ENCODE results near the gene NEK8.

Gene NEK8

GRCh38 chr17:28728364-28729200 is at the start of gene NEK8:
Gene NEK8 (plus strand): TSS chr17:28728788. CDS start chr17:28728814, 26 bp downstream.
- Mint-ChIP-seq H3K27ac (peak within 1 kb of the TSS; percentile 97), H3K4me3 (peak within 1 kb of the TSS; percentile 98 to 99), H3K27me3 (no peaks in the 10 kb centered on the region), H3K4me1 (peaks cover 43 to 76% of the 10 kb centered on the region in 2 donors), H3K36me3 (peaks cover 20 to 32% of the 10 kb centered on the region in 2 donors), H3K9me3 (peaks cover 0 to 2% of the 10 kb centered on the region in 2 donors)
- ATAC-seq (replicated peaks) (peak; percentile 48 to 55), DNase-seq (peak; percentile 97)

- H3K4me3 Mint-ChIP-seq = no peak overlapping the region
- no peak for DNase-seq
- peaks cover 47 to 57% of the 10 kb centered on the region in 2 donors for H3K36me3 Mint-ChIP-seq
- H3K4me1 Mint-ChIP-seq = no peaks in the 10 kb centered on the region
- no peaks in the 10 kb centered on the region for H3K27me3 Mint-ChIP-seq
- no peaks in the 10 kb centered on the region for H3K9me3 Mint-ChIP-seq
- no peak overlapping the region for H3K27ac Mint-ChIP-seq
- ATAC-seq (replicated peaks) = no peak
Observed at GRCh38 chr17:28682655-28683054, 45.9 kb upstream of the NEK8 start.

DNA sequence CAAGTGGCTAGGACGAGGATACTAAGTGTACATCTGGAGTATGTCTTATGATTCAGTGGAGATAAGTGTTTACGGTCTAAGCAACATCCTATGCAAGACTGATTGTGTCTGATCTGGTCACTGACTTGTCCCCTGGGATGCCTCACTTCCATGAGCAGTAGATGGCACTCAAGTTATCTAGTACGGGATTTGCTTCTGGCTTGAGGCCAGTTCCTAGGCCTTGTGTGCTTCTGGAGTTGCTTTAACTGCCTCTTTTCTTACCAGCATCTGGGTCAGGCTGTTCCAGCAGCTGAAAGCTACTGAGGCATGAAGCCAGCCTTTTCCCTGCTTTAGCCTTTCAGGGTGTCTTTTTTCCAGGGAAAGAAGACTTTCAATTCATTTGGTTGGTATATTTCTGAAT is 43.6 kb upstream of the NEK8 start:
- ATAC-seq (replicated peaks) (no peak), DNase-seq (no peak)
- Mint-ChIP-seq H3K27ac (no peak overlapping the region), H3K9me3 (no peaks in the 10 kb centered on the region), H3K4me1 (no peaks in the 10 kb centered on the region), H3K4me3 (no peak overlapping the region), H3K27me3 (no peaks in the 10 kb centered on the region), H3K36me3 (peaks cover 55 to 70% of the 10 kb centered on the region in 2 donors)

DNA sequence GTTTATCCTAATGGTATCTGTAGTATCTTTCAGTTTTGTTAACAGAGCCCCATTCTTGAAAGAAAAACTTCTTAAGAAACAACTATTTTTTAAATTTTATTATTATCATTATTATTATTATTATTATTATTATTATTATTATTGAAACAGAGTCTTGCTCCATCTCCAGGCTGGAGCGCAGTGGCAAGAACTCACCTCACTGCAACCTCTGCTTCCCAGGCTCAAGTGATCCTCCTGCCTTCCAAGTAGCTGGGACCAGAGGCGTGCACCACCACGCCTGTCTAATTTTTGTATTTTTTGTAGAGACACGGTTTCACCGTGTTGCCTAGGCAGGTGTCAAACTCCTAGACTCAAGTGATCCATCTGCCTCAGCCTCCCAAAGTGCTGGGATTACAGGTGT is 43.2 kb upstream of the NEK8 start:
- Mint-ChIP-seq H3K9me3 (no peaks in the 10 kb centered on the region), H3K27me3 (no peaks in the 10 kb centered on the region), H3K36me3 (peaks cover 58 to 74% of the 10 kb centered on the region in 2 donors), H3K27ac (no peak overlapping the region), H3K4me1 (no peaks in the 10 kb centered on the region), H3K4me3 (no peak overlapping the region)
- DNase-seq (no peak), ATAC-seq (replicated peaks) (no peak)

DNA sequence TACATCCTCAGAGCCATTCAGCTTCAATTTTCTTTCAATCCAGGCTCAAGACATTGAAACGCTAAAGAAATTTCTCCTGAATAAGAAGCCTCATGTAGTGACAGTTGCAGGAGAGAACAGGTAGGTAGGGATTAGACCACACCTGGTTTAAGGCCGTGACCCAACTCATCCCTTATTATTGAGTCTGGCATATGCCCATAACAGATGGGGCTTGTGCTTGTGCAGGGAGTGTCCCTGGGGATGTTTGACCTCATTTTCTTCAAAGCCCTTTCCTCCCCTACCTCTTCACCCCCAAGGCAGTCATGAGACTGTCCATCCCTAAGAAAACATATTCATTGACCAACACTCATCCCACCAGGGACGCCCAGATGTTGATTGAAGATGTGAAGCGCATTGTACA is 42.3 kb upstream of the NEK8 start:
- Mint-ChIP-seq H3K9me3 (no peaks in the 10 kb centered on the region), H3K4me1 (no peaks in the 10 kb centered on the region), H3K27me3 (no peaks in the 10 kb centered on the region), H3K36me3 (peaks cover 62 to 69% of the 10 kb centered on the region in 2 donors), H3K4me3 (no peak overlapping the region), H3K27ac (no peak overlapping the region)
- ATAC-seq (replicated peaks) = no peak
- DNase-seq = no peak

- Mint-ChIP-seq H3K9me3 (no peaks in the 10 kb centered on the region), H3K27me3 (no peaks in the 10 kb centered on the region), H3K4me1 (no peaks in the 10 kb centered on the region), H3K4me3 (no peak overlapping the region), H3K36me3 (peaks cover 60 to 64% of the 10 kb centered on the region in 2 donors), H3K27ac (no peak overlapping the region)
- DNase-seq (no peak), ATAC-seq (replicated peaks) (no peak)
Observed at GRCh38 chr17:28688481-28688880, 40.1 kb upstream of the NEK8 start.

DNA sequence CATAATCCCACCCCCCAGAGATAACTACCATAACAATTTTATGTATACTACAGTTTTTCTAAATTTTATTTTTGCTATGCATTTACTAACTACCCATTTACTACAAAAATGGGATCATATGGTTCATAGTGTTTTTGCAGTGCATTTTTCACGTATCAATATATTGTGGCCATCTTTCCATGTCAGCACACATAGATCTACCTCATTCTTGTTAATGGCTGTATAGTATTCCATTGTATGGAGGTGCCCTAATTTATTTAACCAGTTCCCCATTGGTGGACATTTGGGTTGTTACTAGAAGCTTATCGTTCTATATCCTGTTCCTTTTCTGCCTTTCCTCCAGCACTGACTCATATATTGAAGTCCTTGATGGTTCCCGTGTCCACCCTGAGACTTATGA is 39.6 kb upstream of the NEK8 start:
- H3K27me3 Mint-ChIP-seq = no peaks in the 10 kb centered on the region
- no peak overlapping the region for H3K27ac Mint-ChIP-seq
- H3K4me1 Mint-ChIP-seq = no peaks in the 10 kb centered on the region
- no peak overlapping the region for H3K4me3 Mint-ChIP-seq
- no peaks in the 10 kb centered on the region for H3K9me3 Mint-ChIP-seq
- ATAC-seq (replicated peaks) (no peak), DNase-seq (no peak)
- H3K36me3 Mint-ChIP-seq = peaks cover 63 to 67% of the 10 kb centered on the region in 2 donors

DNA sequence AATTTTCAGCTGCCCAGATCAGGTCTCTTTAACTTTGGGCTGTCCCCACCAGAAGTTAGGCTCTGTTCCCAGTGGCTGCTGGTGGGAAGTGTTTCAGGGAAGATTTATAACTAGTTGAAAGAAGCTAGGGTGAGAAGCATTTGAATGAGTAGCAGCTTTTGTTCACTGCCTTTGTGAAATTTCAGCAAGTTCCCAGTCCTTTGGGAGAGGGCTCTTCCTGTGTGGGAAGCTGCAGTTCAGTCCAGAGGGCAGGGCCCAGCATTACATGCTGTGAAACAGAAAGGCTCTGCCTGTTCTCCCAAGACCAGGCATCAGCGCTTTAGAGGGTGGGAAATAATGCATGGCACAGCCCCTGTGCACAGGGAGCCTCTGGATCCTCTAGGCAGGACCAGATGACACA is 34.7 kb upstream of the NEK8 start:
- no peak overlapping the region for H3K27ac Mint-ChIP-seq
- peaks cover 0 to 3% of the 10 kb centered on the region in 2 donors for H3K4me1 Mint-ChIP-seq
- no peaks in the 10 kb centered on the region for H3K27me3 Mint-ChIP-seq
- peaks cover 46 to 58% of the 10 kb centered on the region in 2 donors for H3K36me3 Mint-ChIP-seq
- no peak overlapping the region for H3K4me3 Mint-ChIP-seq
- DNase-seq (no peak), ATAC-seq (replicated peaks) (no peak)
- H3K9me3 Mint-ChIP-seq = no peaks in the 10 kb centered on the region

DNA sequence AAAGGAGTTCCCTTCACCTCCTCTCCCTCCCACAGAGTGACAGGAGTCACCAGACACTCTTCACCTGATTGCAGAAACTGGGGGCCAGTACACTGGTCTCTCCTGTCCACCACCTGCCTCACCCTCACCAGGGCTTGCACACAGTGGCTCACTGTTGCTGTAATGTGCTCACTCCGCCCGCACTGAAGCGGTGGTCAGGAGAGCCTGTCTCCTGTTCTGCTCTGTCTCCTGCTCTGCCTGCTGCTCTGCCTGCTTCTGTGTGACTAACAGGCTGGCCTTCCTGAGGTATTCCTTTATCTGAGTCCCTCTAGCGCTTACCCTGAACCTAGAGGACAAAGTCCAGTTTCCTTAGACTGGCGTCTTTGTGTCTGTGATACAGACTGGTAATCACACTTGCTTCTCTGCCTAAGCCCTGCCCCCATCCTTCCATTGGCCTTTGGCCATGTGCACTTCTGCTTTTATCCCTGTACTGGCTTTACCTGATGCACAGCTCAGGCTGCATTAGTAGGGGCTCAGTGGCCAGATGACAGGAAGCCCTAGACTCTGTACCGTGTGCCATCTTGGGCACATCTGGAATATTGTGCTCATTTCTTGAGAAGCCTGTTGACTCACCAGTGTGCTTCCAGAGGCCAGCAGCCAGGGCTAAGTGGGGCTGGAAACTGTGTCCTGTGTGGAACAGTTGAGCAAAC is 30.2 kb upstream of the NEK8 start:
- Mint-ChIP-seq H3K9me3 (no peaks in the 10 kb centered on the region), H3K27me3 (no peaks in the 10 kb centered on the region), H3K36me3 (peaks cover 32 to 65% of the 10 kb centered on the region in 2 donors), H3K4me1 (peaks cover 0 to 3% of the 10 kb centered on the region in 2 donors), H3K27ac (no peak overlapping the region), H3K4me3 (no peak overlapping the region)
- no peak for DNase-seq
- ATAC-seq (replicated peaks) = peak in 1 of 2 donors; percentile 34

GRCh38 chr17:28700278-28700677 is 28.3 kb upstream of the NEK8 start:
- Mint-ChIP-seq H3K4me3 (no peak overlapping the region), H3K36me3 (peaks cover 26 to 64% of the 10 kb centered on the region in 2 donors), H3K9me3 (no peaks in the 10 kb centered on the region), H3K27ac (no peak overlapping the region), H3K4me1 (peaks cover 0 to 6% of the 10 kb centered on the region in 2 donors), H3K27me3 (no peaks in the 10 kb centered on the region)
- ATAC-seq (replicated peaks) (no peak), DNase-seq (no peak)

DNA sequence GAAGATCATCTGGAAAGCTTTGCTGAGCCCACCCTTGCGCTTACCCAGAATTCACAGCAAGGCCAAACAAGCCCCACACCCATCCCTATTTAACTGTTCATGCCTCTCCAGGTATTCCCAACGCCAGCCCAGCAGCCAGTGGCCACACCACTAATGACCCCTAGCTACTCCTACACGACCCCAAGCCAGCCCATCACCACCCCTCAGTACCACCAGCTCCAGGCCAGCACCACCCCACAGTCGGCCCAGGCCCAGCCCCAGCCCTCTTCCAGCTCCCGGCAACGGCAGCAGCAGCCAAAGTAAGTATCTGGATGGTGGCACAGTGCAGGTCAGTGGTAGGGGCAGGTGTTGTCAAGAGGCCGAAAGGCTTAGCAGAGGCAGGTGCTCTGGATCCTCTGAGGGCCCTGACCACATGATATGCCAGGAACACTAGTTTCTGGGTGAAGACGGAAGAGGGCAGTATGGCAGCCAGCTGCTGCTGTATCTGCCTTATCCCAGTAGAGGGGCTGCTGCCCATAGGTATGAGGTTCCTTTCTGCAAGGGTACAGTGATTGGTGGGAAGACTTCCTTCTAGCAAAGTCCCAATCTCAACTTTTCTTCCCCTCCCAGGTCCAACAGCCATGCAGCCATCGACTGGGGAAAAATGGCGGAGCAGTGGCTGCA is 27.6 kb upstream of the NEK8 start:
- ATAC-seq (replicated peaks) = no peak
- peaks cover 26 to 70% of the 10 kb centered on the region in 2 donors for H3K36me3 Mint-ChIP-seq
- H3K9me3 Mint-ChIP-seq = no peaks in the 10 kb centered on the region
- H3K27me3 Mint-ChIP-seq = no peaks in the 10 kb centered on the region
- peaks cover 0 to 8% of the 10 kb centered on the region in 2 donors for H3K4me1 Mint-ChIP-seq
- no peak for DNase-seq
- peak overlapping the region; percentile 4 for H3K27ac Mint-ChIP-seq
- H3K4me3 Mint-ChIP-seq = no peak overlapping the region

- Mint-ChIP-seq H3K9me3 (no peaks in the 10 kb centered on the region), H3K27ac (no peak overlapping the region), H3K36me3 (peaks cover 27 to 67% of the 10 kb centered on the region in 2 donors), H3K27me3 (no peaks in the 10 kb centered on the region), H3K4me3 (no peak overlapping the region), H3K4me1 (peaks cover 0 to 8% of the 10 kb centered on the region in 2 donors)
- DNase-seq (no peak), ATAC-seq (replicated peaks) (no peak)
Observed at GRCh38 chr17:28702026-28702751, 26.4 kb upstream of the NEK8 start.

- H3K27ac Mint-ChIP-seq = no peak overlapping the region
- peaks cover 0 to 11% of the 10 kb centered on the region in 2 donors for H3K4me1 Mint-ChIP-seq
- no peaks in the 10 kb centered on the region for H3K9me3 Mint-ChIP-seq
- DNase-seq = no peak
- ATAC-seq (replicated peaks) = no peak
- no peaks in the 10 kb centered on the region for H3K27me3 Mint-ChIP-seq
- H3K4me3 Mint-ChIP-seq = no peak overlapping the region
- peaks cover 32 to 69% of the 10 kb centered on the region in 2 donors for H3K36me3 Mint-ChIP-seq
Observed at GRCh38 chr17:28702752-28703150, 25.8 kb upstream of the NEK8 start.

Data from stimulated activated naive B cell treated with anti-CD40 and anti-IgM and Interleukin-4, amounts not matched to agents 10 μg/mL and 1 μg/mL and 100 μg/mL, for 72 hours (primary cell).